ENCODE data around the gene DYRK1B.

DNA sequence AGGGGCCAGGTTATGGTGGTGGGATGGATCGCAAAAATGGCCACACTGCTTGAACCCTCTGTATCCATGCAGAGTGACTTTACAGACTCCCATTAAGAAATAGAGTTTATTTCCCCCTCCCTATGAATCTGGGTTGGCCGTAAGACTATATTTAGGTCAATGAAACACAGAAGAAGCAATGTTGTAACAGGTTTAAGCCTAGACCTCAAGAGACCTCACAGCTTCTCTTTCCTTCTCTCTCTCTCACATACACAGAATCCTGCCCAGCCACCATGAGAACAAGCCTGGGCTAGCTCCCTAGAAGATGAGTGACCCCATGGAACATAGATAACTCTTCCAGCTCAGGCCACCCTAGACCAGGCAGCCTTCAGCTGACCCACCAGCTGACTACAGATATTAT, 33.2 kb upstream of the DYRK1B start:
- TF ChIP-seq GATA2 (IDR thresholded peaks at IDR 0.05; ENCODE audit: low read depth, low read length) (no peak), GATA3 (IDR thresholded peaks at IDR 0.05; ENCODE audit: low read depth, low read length) (no peak)

All from SH-SY5Y (cell line).